Upper lobe of left lung (tissue), 4 donors: ENCODE data around the gene SLC12A1.

Source experiments
- CTCF ChIP-seq, 6 experiments: fragments of 450-650 bp in 4 of 6; fragments of 200-600 bp in 2 of 6; sonication (generic) in 2 of 6; IDR thresholded peaks; one replicate each; pipeline ENCODE4 v1.5.1; 2016 to 2019; ENCODE audit warnings: antibody characterized with exemption in 6 of 6
- EP300 ChIP-seq, 4 donors: sonication (generic); formaldehyde crosslinking; IDR thresholded peaks; one replicate each; pipeline ENCODE4 v1.5.1; 2017; ENCODE audit warnings: antibody characterized with exemption in 4 of 4, control low read depth in 2 of 4
- POLR2A ChIP-seq, 4 donors: fragments of 450-650 bp; IDR thresholded peaks; one replicate each; pipeline ENCODE4 v1.5.1; 2016 to 2017; ENCODE audit warnings: antibody characterized with exemption in 4 of 4, mild to moderate bottlenecking in 2 of 4
- POLR2AphosphoS5 ChIP-seq, 2 donors: sonication (generic); formaldehyde crosslinking; IDR thresholded peaks; one replicate each; pipeline ENCODE4 v1.5.1; 2017; ENCODE audit warnings: antibody characterized with exemption in 2 of 2

- TF ChIP-seq CTCF (IDR thresholded peaks at IDR 0.05), result no peak
- no peak for TF ChIP-seq EP300 (IDR thresholded peaks at IDR 0.05)
- TF ChIP-seq POLR2A (IDR thresholded peaks at IDR 0.05), result no peak
- TF ChIP-seq POLR2AphosphoS5 (IDR thresholded peaks at IDR 0.05), result no peak
Observed at GRCh38 chr15:48313216-48313615, 107.1 kb downstream of the SLC12A1 start.
